Hematopoietic multipotent progenitor cell treated with erythropoietin and hydrocortisone succinate and interleukin-3 and kit ligand, for 8 days (in vitro differentiated cells): ENCODE results near the gene PROSER3.

Experiments
- DNase-seq: peaks from one replicate; pipeline ENCODE4 v3.0.0-alpha.2; 2015

PROSER3 gene

GRCh38 chr19:35739275-35740107, 18.5 kb upstream of the PROSER3 start:
- DNase-seq: no peak

DNA sequence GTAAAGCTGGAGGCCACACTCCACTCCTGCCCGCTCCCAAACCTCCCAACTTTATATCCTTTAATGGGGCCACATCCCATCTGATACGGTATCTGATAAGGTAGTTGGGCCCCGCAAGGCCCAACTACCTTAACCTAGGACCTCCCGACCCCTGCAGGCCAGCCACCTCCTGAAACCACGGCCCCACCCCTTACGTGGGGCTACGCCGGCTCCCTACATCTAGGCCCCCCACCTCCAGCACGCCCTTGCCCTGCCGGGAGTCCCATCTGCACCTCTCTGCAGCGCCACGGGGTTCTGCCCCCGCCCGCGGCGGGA, 17.9 kb upstream of the PROSER3 start:
- DNase-seq: no peak

DNA sequence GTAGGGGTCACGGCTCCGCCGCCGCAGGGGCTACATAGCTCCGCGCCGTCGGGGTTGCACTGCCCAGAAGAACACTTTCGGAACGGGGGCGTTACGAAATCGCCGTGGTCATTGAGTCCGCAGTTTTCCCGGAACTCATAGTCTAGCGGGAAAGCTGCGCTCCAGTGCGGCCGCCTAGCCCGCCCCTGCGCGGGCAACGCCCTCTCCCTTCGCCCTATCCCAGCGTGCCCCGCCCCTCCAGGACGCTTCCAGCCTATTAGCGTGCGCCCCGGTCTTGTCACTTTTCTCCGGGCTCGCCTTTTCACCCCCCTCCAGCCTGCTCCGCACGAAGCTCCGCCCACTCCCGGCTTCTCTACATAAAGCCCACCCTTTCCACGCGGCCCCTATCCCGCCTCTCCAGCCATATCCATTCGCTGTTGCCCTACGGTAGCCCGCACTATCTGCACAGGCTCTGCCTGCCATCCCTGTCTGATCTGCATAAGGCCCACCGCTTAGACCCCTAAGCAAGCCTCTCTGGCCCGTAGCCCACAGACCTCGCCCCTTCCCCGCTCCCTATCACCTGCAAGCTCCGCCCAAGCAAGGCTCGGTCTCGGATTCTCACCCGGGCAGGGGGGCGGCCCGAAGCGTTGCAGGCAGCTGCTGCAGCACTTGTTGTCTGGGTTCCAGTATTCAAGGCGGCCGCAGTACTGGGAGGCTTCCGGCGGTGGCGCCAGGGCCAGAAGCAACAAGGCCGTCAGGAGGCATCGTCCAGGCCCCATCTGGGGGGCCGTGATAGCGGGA, 17.4 kb upstream of the PROSER3 start:
- peak; percentile 97 for DNase-seq

DNA sequence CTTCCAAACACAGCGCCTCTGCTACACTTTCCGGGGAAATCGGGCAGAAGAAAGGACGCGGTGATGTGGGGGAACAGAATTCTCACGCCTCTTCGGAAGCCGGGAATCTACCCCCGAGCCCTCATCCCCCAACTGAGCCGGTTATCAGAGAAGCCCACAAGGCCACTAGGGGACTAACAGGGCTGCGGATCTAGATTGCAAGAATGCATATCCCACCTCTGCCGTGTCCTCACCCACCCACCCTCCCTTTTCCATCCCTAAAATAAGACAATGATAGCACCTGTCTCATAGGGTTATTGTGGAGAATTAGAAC, 16.8 kb upstream of the PROSER3 start:
- DNase-seq: no peak

DNA sequence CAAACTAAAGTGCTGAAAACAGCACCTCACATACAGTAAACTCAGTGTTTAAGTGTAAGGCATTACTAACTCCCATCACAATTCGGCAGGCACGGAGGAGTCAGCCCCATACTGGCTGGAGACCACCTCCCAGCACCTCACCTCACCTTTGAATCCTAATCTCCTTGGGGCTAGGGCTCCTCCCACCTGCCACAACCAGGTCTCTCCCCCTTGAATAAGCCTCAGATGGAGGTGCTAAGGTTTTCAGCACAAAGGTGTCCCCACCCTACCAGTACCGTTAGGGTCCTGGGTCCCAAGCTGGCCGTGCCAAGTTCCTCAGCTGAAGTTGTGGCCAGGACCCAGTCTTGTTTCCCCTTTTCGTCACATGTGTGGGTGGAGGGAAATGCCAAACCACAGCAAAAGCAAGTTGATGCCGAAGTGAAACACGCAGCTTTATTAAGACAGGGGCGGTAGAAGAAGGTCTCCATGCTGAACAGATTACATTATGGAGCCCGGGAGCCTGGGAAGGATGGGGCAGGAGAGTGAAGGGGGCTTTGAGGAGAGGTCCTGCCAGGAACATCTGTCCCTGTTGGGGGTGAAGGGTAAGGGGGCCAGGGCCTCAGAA, 15.8 kb upstream of the PROSER3 start, which contains the start of gene IGFLR1:
Gene IGFLR1, minus strand, starts transcription at position 332 of the 604 bp plus-strand sequence. CDS start 1,272 bp downstream, outside the sequence.
- DNase-seq: peak; percentile 30

- DNase-seq: no peak
Observed at GRCh38 chr19:35743640-35744429, 14.1 kb upstream of the PROSER3 start.

DNA sequence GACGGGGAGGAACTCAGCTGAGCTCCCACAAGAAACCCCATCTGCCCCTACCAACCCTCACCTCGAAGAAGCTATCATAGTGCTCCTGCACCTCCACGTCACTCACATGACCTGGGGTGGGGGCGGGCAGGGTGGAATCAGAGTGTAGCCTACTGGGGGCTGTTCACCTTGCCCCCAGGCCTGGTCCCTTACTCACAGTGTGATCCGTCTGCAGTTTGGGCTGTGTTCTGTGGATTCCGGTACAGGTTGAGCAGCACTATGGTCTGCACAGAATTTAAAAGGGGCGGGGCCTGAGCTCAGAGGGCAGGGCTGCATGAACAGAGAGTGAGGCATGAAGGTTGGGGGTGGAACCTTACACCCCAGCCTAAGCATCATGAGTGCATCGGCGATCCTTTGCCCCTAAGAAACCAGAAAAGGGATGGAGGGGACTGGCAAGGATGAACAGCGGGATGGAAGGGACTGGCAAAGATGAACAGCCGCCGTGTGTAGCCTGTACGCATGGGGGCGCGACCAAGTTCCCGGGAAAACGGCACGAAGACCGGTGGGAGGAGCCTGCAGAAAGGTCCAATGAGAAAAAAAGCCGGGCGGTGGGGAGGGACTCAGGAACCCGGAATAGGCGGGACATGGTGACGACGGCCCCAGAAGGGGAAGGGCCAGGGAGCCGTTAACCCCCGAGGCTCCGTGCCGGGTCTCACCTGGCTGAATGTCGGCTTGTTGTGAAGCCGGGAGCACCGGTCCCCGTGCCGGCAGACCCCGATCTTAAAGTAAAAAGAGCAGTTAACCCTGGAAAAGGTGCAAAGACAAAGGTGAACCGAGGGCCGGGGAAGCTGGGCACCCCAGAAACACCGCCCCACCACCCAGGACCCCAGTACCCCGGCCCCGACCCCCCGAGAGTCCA, 13.3 kb upstream of the PROSER3 start:
- peak; percentile 98 for DNase-seq

GRCh38 chr19:35745328-35746086, 12.5 kb upstream of the PROSER3 start, which contains the start of the genes PSENEN and U2AF1L4:
Gene PSENEN (plus strand): TSS chr19:35745651. CDS start chr19:35745931, 280 bp downstream.
Gene U2AF1L4 (minus strand): TSS chr19:35745418. CDS start chr19:35745391, 27 bp downstream.
- DNase-seq: peak; percentile 100

GRCh38 chr19:35746087-35746462, 11.9 kb upstream of the PROSER3 start:
- DNase-seq: no peak

- no peak for DNase-seq
Observed at GRCh38 chr19:35746531-35746930, 11.4 kb upstream of the PROSER3 start.

GRCh38 chr19:35748106-35749020, 9.6 kb upstream of the PROSER3 start, which contains the start of gene LIN37:
Gene LIN37 (plus strand): TSS chr19:35748576. CDS start chr19:35748725, 149 bp downstream.
- peak; percentile 100 for DNase-seq

DNA sequence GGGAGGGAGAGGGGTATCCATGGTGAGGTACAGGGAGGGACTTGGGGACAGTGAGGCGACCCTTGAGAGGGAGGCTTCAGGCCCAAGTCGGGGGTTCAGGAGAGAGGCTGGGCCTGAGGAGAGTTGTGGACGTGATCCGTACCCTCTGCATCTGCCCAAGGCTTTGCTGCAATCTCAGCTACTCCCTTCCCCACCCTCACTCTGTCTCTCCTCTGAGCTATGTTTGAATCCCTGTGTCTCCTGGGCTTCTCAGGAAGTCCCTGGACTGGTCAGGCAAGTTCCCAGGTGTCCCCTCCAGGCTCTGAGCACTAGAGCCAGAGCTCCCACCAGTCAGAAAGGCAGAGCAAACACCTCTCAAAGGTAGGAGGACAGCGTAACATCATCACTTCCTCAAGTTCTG, 7.8 kb upstream of the PROSER3 start:
- DNase-seq: no peak

DNA sequence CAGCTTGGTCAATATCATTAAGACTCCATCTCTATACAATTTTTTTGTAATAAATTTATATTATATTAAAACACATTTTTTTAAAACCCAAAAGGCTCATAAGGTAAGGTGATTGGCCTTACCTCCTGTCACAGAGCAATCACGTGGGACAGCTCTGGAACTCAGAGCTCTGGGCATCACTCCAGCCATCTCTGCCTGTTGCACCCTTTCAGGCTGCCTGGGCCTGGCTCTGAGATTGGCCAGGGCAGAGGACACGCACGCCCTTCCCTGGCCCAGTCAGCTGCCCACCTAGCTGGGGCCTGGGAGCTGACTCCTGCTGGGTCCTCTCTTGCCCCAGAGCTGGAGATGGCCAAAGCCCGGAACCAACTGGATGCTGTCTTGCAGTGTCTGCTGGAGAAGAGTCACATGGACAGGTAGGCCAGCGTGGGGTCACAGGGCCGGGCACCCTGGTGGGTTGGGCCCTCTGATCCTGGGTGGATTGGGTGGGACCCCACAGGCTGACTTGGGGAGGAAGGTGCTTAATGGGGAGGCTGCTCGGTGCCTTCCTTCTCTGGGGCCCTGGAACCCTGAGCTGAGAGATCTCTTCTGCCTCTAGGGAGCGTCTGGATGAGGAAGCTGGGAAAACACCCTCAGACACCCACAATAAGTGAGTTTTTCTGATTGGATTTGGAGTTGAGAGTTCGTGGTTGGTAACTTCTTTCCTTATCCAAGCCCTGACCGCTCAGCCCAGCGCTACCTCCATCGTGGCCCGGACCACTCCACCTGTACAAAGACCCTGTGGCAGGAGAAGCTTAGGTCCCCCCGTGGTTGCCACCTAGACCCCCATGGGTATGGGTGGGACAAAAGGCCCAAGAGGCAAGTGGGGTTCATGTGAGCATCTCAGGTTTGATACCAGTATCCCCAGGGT, 5.9 kb upstream of the PROSER3 start:
- DNase-seq: no peak

GRCh38 chr19:35752746-35753350, 5.1 kb upstream of the PROSER3 start:
- DNase-seq: no peak

GRCh38 chr19:35753634-35754369, 4.2 kb upstream of the PROSER3 start:
- DNase-seq: no peak

DNA sequence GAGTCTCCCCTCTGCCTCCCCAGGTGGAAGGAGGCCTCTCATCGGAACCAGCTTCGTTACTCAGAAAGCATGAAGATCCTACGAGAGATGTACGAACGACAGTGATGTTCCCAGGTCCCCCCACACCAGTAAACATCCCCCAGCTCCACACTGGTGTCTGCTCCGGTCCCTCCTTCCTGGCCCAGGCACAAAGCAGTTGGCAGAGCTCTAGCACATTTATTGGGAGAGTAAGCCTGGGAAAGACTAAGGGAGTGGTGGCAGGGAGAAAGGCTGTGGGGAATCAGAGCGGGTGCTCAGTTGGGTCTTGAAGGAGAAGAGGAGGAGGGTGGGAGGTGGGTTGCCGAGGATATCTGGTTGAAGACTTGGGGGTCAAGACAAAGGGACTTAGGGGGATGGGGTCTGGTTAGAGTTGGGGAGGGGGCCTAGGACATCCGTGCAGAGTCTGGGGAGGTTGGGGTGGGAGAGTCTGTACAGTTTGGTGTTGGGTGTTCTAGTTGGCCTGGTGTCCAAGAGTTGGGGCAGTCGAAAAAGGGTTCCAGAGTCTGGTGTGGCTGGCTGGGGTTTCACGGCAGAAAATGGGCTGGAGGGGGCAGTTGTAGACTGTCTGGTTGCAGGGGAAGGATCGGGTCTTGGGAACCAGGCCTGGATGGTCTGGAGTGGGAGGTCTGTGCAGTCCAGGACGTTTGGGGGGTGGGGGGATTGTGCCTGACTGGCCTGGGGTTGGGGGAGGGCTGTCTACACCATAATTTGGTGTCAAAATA, 3.4 kb upstream of the PROSER3 start:
- DNase-seq: no peak

- DNase-seq: no peak
Observed at GRCh38 chr19:35755131-35755549, 2.8 kb upstream of the PROSER3 start.
